Mucosa of descending colon (tissue), 3 donors: ENCODE measurements around the gene NSG2. TPM values are rescaled to one million over a fixed set of nuclear protein-coding genes. Genes with fewer than 3 reads are reported as not detected.

ENCODE experiments used
- ATAC-seq: fragments of 200-7000 bp; cut with Tn5 transposase; one replicate; pipeline ENCODE4 v1.9.1; 2020; ENCODE audit warnings: mild to moderate bottlenecking, moderate library complexity
- DNase-seq, 3 donors: peaks; one replicate each; pipeline ENCODE4 v3.0.0-alpha.2; 2020
- H3K36me3 ChIP-seq: fragments of 200-600 bp; one replicate; pipeline ENCODE4 v1.8.0; 2021; ENCODE audit warnings: low read depth, mild to moderate bottlenecking
- H3K4me1 ChIP-seq: fragments of 200-600 bp; one replicate; pipeline ENCODE4 v1.8.0; 2021; ENCODE audit warnings: low read depth, mild to moderate bottlenecking
- H3K4me3 ChIP-seq: fragments of 200-600 bp; one replicate; pipeline ENCODE4 v1.8.0; 2021; ENCODE audit warnings: mild to moderate bottlenecking
- H3K9me3 ChIP-seq: fragments of 200-600 bp; one replicate; pipeline ENCODE4 v1.8.0; 2021; ENCODE audit warnings: mild to moderate bottlenecking
- CTCF ChIP-seq: fragments of 200-600 bp; IDR thresholded peaks from one replicate; pipeline ENCODE4 v1.8.0; 2022; ENCODE audit warnings: antibody characterized with exemption, mild to moderate bottlenecking
- intact Hi-C, 2 donors: fragments of 100-400 bp; cut with DNase I in 1 of 2; cut with micrococcal nuclease in 1 of 2; formaldehyde crosslinking; loops; one replicate each; pipeline versions ENCODE4 v1.11.0 to v1.11.1; 2022; cut with DNase I, micrococcal nuclease
- total RNA-seq, 3 donors: library from RNA; stranded (reverse); fragmentation: NEBNext Ultra II Directional in 2 of 3; extraction: Animal tissue kit (Norgen Biotek cat#: 25700) in 2 of 3; gene quantifications; one replicate each; pipeline versions ENCODE4 v1.2.1 to v1.2.4, GENCODE V29; 2021 to 2023
- donor health status: DM: no; HTN: no; CAD: no; lungs with moderate emphysema.
- donor health status: DM: no; HTN: no; CAD: no.
- donor health status: DM: no; HTN: yes; CAD: no.

Gene NSG2
- total RNA-seq, 3 donors from 2014 or later, result 1.2 to 8.7 (median 1.3) TPM

- no peak overlapping the region for H3K4me3 ChIP-seq
- H3K4me1 ChIP-seq, result no peaks in the 10 kb centered on the region
- H3K36me3 ChIP-seq, result no peaks in the 10 kb centered on the region
- DNase-seq (no peak), ATAC-seq (no peak)
- H3K9me3 ChIP-seq, result no peaks in the 10 kb centered on the region
- TF ChIP-seq CTCF, result no peak
- intact Hi-C loops, result no loop called here
Observed at GRCh38 chr5:174094857-174095606, 49.5 kb downstream of the NSG2 start.

- no peak for DNase-seq
- no peak for TF ChIP-seq CTCF
- intact Hi-C loops, result no loop called here
Observed at GRCh38 chr5:174096619-174097018, 51.1 kb downstream of the NSG2 start.

GRCh38 chr5:174097486-174098185, 52.1 kb downstream of the NSG2 start:
- no peak for TF ChIP-seq CTCF
- Histone ChIP-seq H3K36me3 (no peaks in the 10 kb centered on the region), H3K4me3 (no peak overlapping the region), H3K9me3 (no peaks in the 10 kb centered on the region), H3K4me1 (no peaks in the 10 kb centered on the region)
- ATAC-seq (no peak), DNase-seq (no peak)
- intact Hi-C loops, result no loop called here

More at GRCh38 chr5:174096619-174097018, 51.1 kb downstream of the NSG2 start:
- ATAC-seq, result no peak
- Histone ChIP-seq H3K4me1 (no peaks in the 10 kb centered on the region), H3K9me3 (no peaks in the 10 kb centered on the region), H3K36me3 (no peaks in the 10 kb centered on the region), H3K4me3 (no peak overlapping the region)

GRCh38 chr5:174098694-174099093, 53.2 kb downstream of the NSG2 start:
- TF ChIP-seq CTCF, result no peak
- H3K9me3 ChIP-seq, result no peaks in the 10 kb centered on the region
- no peaks in the 10 kb centered on the region for H3K4me1 ChIP-seq
- no peaks in the 10 kb centered on the region for H3K36me3 ChIP-seq
- intact Hi-C loops, result no loop called here
- ATAC-seq (no peak), DNase-seq (no peak)
- H3K4me3 ChIP-seq, result no peak overlapping the region

- intact Hi-C loops, result no loop called here
- Histone ChIP-seq H3K36me3 (no peaks in the 10 kb centered on the region), H3K9me3 (no peaks in the 10 kb centered on the region), H3K4me3 (no peak overlapping the region), H3K4me1 (no peaks in the 10 kb centered on the region)
- ATAC-seq (no peak), DNase-seq (no peak)
- no peak for TF ChIP-seq CTCF
Observed at GRCh38 chr5:174100490-174100889, 55.0 kb downstream of the NSG2 start.
